ENCODE data around the gene AIG1. TPM values are rescaled to one million over a fixed set of nuclear protein-coding genes. Genes with fewer than 3 reads are reported as not detected.
A peak's percentile ranks its signal among the peaks of the same experiment; 100 is the strongest.
"Not testable (repeated sequence)": the region's sequence is repeated elsewhere in the genome, so short reads cannot be mapped to it uniquely, and the experiment has no call there.

Gene AIG1
- total RNA-seq, 2 experiments from 2014 or later, result 11.7 to 12.1 TPM

DNA sequence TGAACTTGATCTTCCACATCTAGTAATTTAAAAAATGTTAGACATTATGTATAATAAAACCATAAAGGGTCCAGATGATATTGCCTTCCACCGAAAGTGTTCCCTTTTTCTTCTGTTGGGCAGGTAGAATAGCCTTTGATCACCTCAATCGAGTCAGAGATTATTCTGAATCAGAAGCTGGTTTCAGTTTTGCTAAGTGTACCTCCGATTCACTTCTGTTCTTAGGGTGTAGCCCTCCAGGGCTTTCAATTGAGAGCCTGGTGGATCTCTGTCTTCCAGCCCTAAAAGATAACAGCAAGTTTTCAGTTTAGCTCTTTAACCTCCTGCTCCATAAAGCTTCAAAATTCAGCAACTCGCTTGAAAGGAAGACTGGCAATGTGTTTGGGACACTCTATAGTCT lies 21.1 kb upstream of the AIG1 start:
- Mint-ChIP-seq H3K9me3 (peaks cover 3% of the 10 kb centered on the region), H3K36me3 (ENCODE audit: low read depth) (no peaks in the 10 kb centered on the region), H3K27ac (no peak overlapping the region), H3K4me1 (peaks cover 12% of the 10 kb centered on the region), H3K27me3 (peaks cover 6% of the 10 kb centered on the region), H3K4me3 (no peak overlapping the region)
- no peak for DNase-seq
- ChIA-PET CTCF (interaction anchor here (0.7 to 1.1 kb wide), 2 partner anchors 13 to 197 kb away, joined by 3 read pairs; no protein-coding TSS in a partner anchor), POLR2A (no interaction called here)

DNA sequence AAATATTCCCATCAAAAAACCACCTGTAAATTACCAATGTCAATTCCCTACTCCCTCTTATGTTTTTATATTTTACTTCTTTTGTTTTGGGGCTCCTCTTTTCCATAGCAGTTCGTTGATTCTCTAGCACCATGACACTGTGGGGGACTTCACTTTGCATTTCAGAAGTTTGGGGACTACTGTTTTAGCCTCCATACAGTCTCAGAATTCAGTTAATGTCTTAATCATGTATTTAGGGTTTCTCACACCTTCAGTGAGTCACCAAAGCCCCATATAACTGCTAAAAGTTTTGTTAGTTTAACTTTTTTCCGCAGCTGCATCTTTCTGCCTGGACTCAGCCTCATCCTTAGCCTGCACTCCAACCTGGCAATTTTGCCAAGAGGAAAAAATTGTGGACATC lies 20.7 kb upstream of the AIG1 start:
- peaks cover 8% of the 10 kb centered on the region for H3K27me3 Mint-ChIP-seq
- H3K36me3 Mint-ChIP-seq (ENCODE audit: low read depth), result no peaks in the 10 kb centered on the region
- H3K4me3 Mint-ChIP-seq, result no peak overlapping the region
- POLR2A ChIA-PET, result no interaction called here
- no peak for DNase-seq
- peaks cover 12% of the 10 kb centered on the region for H3K4me1 Mint-ChIP-seq
- CTCF ChIA-PET, result interaction anchor here (0.7 to 1.1 kb wide), 2 partner anchors 13 to 197 kb away, joined by 3 read pairs; no protein-coding TSS in a partner anchor
- peaks cover 3% of the 10 kb centered on the region for H3K9me3 Mint-ChIP-seq
- H3K27ac Mint-ChIP-seq, result no peak overlapping the region

DNA sequence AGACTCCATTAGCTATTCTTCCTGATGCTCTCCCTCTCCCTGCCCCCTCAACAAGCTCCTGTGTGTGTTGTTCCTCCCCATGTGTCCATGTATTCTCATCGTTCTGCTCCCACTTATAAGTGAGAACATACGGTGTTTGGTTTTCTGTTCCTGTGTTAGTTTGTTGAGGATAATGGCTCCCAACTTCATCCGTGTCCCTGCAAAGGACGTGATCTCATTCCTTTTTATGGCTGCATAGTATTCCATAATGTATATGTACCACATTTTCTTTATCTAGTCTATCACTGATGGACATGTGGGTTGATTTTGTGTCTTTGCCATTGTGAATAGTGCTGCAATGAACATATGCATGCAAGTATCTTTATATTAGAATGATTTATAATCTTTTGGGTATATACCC lies 16.3 kb upstream of the AIG1 start:
- H3K4me3 Mint-ChIP-seq; H3K36me3 Mint-ChIP-seq (ENCODE audit: low read depth); H3K4me1 Mint-ChIP-seq; H3K27ac Mint-ChIP-seq; DNase-seq; POLR2A ChIA-PET; H3K9me3 Mint-ChIP-seq; CTCF ChIA-PET: not testable (repeated sequence)
- H3K27me3 Mint-ChIP-seq, result peaks cover 20% of the 10 kb centered on the region

DNA sequence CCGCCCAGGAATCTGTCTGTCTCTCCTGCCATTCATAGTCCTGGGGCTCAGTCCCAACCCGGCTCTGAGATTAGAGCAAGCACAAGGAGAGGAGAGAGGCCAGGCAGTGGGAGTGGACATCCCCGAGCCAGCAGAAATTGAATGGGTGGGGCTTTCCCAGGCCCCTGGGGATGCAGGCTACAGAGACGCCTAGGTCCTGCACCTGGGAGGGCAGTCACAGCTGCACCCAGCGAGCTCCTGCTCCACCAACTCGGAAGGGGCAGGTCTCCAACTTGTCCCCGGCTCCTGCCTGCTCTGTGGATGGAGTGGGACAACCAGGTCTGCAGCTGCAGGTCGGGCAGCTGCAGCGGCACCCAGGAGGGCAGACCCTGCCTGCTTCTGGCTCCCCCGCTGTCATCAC lies 11.1 kb upstream of the AIG1 start:
- Mint-ChIP-seq H3K27ac (no peak overlapping the region), H3K27me3 (peaks cover 17% of the 10 kb centered on the region), H3K4me3 (no peak overlapping the region), H3K9me3 (peaks cover 2% of the 10 kb centered on the region), H3K4me1 (peaks cover 8% of the 10 kb centered on the region), H3K36me3 (ENCODE audit: low read depth) (no peaks in the 10 kb centered on the region)
- DNase-seq, result no peak
- POLR2A ChIA-PET, result no interaction called here
- CTCF ChIA-PET, result no interaction called here

DNA sequence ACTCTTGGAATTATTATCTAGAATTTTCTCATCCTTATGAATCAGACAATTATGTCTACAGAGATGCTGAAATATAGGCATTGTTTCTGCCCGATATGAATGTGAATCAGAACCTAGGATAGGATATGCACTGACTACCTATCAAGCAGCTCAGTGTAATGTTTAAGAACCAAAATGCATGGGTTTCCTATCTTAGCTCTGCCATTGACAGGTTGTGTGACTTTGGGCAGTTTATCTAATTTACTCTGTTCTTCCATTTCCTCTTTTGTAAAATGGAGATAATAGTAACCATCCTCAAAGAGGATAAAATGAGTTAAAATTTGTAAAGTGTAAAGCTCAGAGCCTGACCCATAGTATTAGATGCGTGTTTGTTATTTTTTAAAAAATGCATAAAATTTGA lies 10.2 kb upstream of the AIG1 start:
- DNase-seq, result no peak
- ChIA-PET CTCF (interaction anchor here (0.6 kb wide), 1 partner anchor 245 kb away, joined by 3 read pairs; no protein-coding TSS in a partner anchor), POLR2A (no interaction called here)
- no peak overlapping the region for H3K4me3 Mint-ChIP-seq
- peaks cover 10% of the 10 kb centered on the region for H3K27me3 Mint-ChIP-seq
- peaks cover 8% of the 10 kb centered on the region for H3K4me1 Mint-ChIP-seq
- no peaks in the 10 kb centered on the region for H3K36me3 Mint-ChIP-seq (ENCODE audit: low read depth)
- peaks cover 2% of the 10 kb centered on the region for H3K9me3 Mint-ChIP-seq
- no peak overlapping the region for H3K27ac Mint-ChIP-seq

DNA sequence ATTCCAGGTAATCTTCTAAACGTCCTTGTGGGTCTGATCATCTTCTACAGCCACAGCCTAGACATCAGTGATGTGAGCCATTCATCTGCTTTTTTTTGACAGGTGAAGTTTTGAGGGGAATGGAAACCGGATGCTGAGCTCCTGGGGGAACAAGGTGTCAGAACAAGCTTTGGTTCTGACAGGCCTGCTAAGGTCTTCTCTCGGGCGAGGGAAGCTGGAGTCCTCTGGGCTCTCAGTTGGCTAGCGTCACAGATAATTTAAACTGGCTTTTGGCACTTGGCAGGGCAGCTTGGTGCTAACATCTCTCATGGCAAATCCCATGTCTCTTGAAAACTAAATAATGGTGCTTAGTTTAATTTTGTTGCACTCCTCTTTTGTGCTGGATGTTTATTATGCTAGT lies 8.4 kb upstream of the AIG1 start:
- ChIA-PET CTCF (no interaction called here), POLR2A (no interaction called here)
- peaks cover 2% of the 10 kb centered on the region for H3K27me3 Mint-ChIP-seq

DNA sequence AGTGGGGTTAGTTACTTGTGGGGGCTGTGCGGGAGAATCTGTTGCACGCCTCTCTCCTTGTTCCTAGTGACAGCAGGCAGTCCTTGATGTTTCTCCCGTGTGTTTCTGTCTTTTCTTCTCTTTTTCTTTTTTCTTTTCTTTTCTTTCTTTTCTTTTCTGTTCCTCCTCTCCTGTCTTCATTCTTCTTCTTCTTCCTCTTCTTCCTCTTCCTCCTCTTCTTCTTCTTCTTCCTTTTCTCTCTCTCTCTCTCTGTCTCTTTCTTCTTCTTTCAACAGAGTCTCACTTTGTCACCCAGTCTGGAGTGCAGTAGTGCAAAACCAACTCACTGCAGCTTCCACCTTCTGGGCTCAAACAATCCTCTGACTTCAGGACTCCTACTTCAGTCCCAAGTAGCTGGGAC lies 6.8 kb upstream of the AIG1 start:
- CTCF ChIA-PET, result no interaction called here
- Mint-ChIP-seq H3K36me3 (ENCODE audit: low read depth) (no peaks in the 10 kb centered on the region), H3K4me3 (no peak overlapping the region)

More for the DNA sequence above, 8.4 kb upstream of the AIG1 start:
- Mint-ChIP-seq H3K4me1 (peaks cover 8% of the 10 kb centered on the region), H3K4me3 (no peak overlapping the region), H3K27ac (no peak overlapping the region), H3K36me3 (ENCODE audit: low read depth) (no peaks in the 10 kb centered on the region), H3K9me3 (peaks cover 2% of the 10 kb centered on the region)
- DNase-seq, result no peak

DNA sequence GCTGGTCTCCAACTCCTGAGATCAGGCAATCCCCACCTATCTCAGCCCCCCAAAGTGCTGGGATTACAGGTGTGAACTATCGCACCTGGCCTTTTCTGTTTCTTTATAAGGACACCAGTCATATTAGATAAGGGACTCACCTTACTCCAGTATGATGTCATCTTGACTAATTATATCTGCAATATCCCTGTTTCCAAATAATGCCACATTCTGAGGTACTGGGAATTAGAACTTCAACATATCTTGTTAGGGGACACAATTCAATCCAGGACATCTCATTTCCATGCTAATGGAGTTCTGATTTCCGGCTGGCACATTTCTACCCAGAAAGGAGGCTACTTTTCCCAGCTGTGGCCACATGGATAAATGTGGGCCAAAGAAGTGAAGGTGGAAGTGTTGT lies 6.4 kb upstream of the AIG1 start:
- no peak for DNase-seq
- CTCF ChIA-PET, result no interaction called here
- no peak overlapping the region for H3K4me3 Mint-ChIP-seq
- POLR2A ChIA-PET, result no interaction called here
- H3K27me3 Mint-ChIP-seq, result no peaks in the 10 kb centered on the region
- no peaks in the 10 kb centered on the region for H3K36me3 Mint-ChIP-seq (ENCODE audit: low read depth)
- no peaks in the 10 kb centered on the region for H3K9me3 Mint-ChIP-seq
- H3K27ac Mint-ChIP-seq, result no peak overlapping the region
- peaks cover 12% of the 10 kb centered on the region for H3K4me1 Mint-ChIP-seq

More for the DNA sequence above, 6.8 kb upstream of the AIG1 start:
- POLR2A ChIA-PET, result no interaction called here
- H3K4me1 Mint-ChIP-seq, result peaks cover 10% of the 10 kb centered on the region
- H3K27me3 Mint-ChIP-seq, result no peaks in the 10 kb centered on the region
- no peak for DNase-seq
- peaks cover 2% of the 10 kb centered on the region for H3K9me3 Mint-ChIP-seq
- no peak overlapping the region for H3K27ac Mint-ChIP-seq

DNA sequence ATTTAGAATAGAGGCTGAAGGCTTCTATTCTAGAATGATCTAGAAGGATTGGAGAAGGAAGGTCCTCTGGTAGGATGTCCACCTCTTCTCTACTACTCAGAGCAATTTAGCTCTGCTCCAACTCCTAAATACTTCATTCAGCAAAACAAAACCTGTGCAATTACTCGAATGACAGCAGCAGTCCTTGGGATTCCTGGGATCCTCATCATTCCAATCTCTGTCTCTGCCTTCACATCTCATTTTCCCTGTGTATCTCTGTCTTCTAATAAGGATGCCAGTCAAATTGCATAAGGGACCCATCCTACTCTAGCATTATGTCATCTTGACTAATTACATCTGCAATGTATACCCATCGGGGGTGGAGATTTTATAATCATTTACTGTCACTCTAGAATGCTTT lies 5.5 kb upstream of the AIG1 start:
- no peak for DNase-seq
- H3K27me3 Mint-ChIP-seq, result no peaks in the 10 kb centered on the region
- peaks cover 20% of the 10 kb centered on the region for H3K4me1 Mint-ChIP-seq
- H3K4me3 Mint-ChIP-seq, result no peak overlapping the region
- H3K27ac Mint-ChIP-seq, result no peak overlapping the region
- H3K9me3 Mint-ChIP-seq, result no peaks in the 10 kb centered on the region
- ChIA-PET POLR2A (no interaction called here), CTCF (no interaction called here)
- no peaks in the 10 kb centered on the region for H3K36me3 Mint-ChIP-seq (ENCODE audit: low read depth)

DNA sequence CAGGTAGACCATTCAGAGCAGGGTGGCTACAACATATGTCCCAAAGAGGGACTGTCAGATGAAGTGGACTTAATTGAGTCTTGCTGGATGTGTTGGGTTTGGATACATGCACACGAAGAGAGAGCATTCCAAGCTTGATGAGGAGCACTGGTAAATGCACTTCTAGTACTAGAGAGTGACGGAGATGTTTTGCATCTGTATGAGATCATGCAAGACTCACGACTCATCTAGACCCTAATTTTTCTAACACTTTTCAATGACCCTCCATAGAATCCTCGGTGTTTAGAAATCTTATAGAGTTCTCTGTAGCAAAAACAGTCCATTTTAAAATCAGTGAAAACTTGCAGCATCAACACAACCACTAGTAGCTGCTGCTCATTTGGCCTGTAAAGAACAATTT lies 4.8 kb upstream of the AIG1 start:
- H3K4me3 Mint-ChIP-seq, result no peak overlapping the region
- no peaks in the 10 kb centered on the region for H3K9me3 Mint-ChIP-seq
- no peaks in the 10 kb centered on the region for H3K27me3 Mint-ChIP-seq
- POLR2A ChIA-PET, result no interaction called here
- H3K4me1 Mint-ChIP-seq, result peaks cover 24% of the 10 kb centered on the region
- no peaks in the 10 kb centered on the region for H3K36me3 Mint-ChIP-seq (ENCODE audit: low read depth)
- no peak for DNase-seq
- no peak overlapping the region for H3K27ac Mint-ChIP-seq
- CTCF ChIA-PET, result no interaction called here

DNA sequence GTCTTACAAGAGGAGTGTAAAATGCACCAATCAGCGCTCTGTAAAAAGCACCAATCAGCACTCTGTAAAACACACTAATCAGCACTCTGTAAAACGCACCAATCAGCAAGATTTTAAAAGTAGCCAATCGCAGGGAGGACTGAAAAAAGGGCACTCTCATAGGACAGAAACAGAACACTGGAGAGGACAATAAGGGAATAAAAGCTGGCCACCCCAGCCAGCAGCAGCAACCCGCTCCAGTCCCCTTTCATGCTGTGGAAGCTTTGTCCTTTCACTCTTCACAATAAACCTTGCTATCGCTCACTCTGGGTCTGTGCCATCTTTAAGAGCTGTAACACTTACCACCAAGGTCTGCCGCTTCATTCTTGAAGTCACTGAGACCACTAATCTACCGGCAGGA lies 1.7 kb upstream of the AIG1 start:
- no peaks in the 10 kb centered on the region for H3K27me3 Mint-ChIP-seq
- ChIA-PET POLR2A (no interaction called here), CTCF (no interaction called here)
- no peak overlapping the region for H3K4me3 Mint-ChIP-seq
- no peaks in the 10 kb centered on the region for H3K36me3 Mint-ChIP-seq (ENCODE audit: low read depth)
- no peak for DNase-seq
- peaks cover 29% of the 10 kb centered on the region for H3K4me1 Mint-ChIP-seq
- no peak overlapping the region for H3K27ac Mint-ChIP-seq
- H3K9me3 Mint-ChIP-seq, result no peaks in the 10 kb centered on the region

DNA sequence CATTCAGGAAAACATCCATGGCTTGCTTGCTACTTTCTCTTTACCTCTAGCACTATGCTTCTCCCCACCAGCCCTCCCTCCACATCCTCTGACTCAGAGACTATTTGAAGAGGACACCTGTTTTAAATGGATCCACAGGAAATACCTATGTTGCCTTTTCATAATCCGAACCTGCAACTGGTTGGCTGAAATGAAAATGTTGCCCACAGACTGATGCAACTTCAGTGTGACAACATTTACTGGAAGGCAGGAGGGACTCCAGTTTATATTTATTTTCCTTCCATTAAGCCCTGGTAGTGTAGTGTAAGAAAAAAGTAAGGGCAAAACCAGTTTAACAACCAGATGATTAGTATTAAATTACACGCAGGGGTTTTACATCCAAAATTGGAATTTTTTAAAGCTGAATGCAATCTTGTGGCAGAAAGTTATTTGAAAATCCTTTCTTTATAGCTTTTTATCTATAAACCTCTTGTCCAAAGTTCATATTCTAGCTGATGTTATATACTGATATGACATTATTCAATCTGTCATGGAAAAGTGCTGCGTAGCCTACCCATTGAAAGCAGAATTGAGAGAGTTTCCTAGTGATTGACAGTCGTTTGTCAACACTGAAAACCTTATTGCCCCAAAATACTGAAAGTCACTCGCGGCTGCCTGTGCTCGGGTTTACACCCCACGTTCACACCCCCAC lies 881 bp upstream of the AIG1 start:
- H3K4me1 Mint-ChIP-seq, result peaks cover 28% of the 10 kb centered on the region
- POLR2A ChIA-PET, result no interaction called here
- no peaks in the 10 kb centered on the region for H3K27me3 Mint-ChIP-seq
- peak overlapping the region; percentile 88 for H3K27ac Mint-ChIP-seq
- CTCF ChIA-PET, result interaction anchor here (1.0 kb wide), 1 partner anchor 367 kb away, joined by 3 read pairs; no protein-coding TSS in a partner anchor
- H3K36me3 Mint-ChIP-seq (ENCODE audit: low read depth), result no peaks in the 10 kb centered on the region
- peak; percentile 50 for DNase-seq
- peaks cover 2% of the 10 kb centered on the region for H3K9me3 Mint-ChIP-seq
- H3K4me3 Mint-ChIP-seq, result peak overlapping the region; percentile 76

DNA sequence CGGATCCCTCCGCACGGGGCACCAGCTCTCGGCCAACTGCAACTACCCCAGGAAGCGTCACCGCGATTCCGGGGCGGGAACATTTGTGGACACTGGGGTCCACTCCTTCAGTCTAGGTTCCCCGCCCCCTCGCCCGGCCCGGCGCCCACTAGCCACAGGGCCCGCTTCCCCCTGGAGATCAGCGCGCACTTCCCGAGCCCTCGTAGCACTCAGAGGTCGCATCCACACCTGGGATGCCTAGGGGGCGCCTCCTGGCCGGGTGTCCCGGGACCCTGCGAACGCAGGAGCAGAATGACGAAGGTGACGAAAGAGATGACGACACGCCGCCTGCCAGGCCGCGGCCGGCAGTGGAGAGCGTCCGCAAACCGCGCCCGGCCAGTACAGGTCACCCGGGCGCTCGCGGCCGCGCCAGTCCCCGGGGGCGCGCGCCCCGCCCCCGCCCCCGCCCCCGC lies 309 bp upstream of the AIG1 start:
- POLR2A ChIA-PET, result no interaction called here
- H3K27me3 Mint-ChIP-seq, result no peaks in the 10 kb centered on the region
- H3K4me3 Mint-ChIP-seq, result peak overlapping the region; percentile 76
- CTCF ChIA-PET, result interaction anchor here (1.0 kb wide), 1 partner anchor 367 kb away, joined by 3 read pairs; no protein-coding TSS in a partner anchor
- peaks cover 2% of the 10 kb centered on the region for H3K9me3 Mint-ChIP-seq
- peaks cover 28% of the 10 kb centered on the region for H3K4me1 Mint-ChIP-seq
- H3K36me3 Mint-ChIP-seq (ENCODE audit: low read depth), result no peaks in the 10 kb centered on the region
- peak overlapping the region; percentile 88 for H3K27ac Mint-ChIP-seq
- peak; percentile 81 for DNase-seq
